Adrenal gland (tissue), 12 donors: ENCODE data around the gene GUCY1A1. TPM values are rescaled to one million over a fixed set of nuclear protein-coding genes. Genes with fewer than 3 reads are reported as not detected.

Source experiments
- DNase-seq, 7 donors: peaks; one replicate each; pipeline ENCODE4 v3.0.0-alpha.2; 2019 to 2020
- H3K27ac ChIP-seq, 5 donors: fragments of 200-600 bp; sonication (generic) in 4 of 5; 1 replicate in 3 of 5; 2 replicates in 2 of 5; pipeline versions ENCODE4 v1.5.1 to v1.8.0; 2016 to 2020; ENCODE audit warnings: mild to moderate bottlenecking in 1 of 5
- H3K27me3 ChIP-seq: fragments of 200-600 bp; 2 replicates; pipeline ENCODE4 v1.8.0; 2021
- H3K36me3 ChIP-seq, 2 donors: fragments of 200-600 bp; replicated peaks in 1 of 2; 1 replicate in 1 of 2; 2 replicates in 1 of 2; pipeline versions ENCODE4 v1.5.1 to v1.8.0; 2018 to 2022
- H3K4me1 ChIP-seq, 2 donors: fragments of 200-600 bp; replicated peaks in 1 of 2; 1 replicate in 1 of 2; 2 replicates in 1 of 2; pipeline versions ENCODE4 v1.5.1 to v1.8.0; 2018 to 2021
- H3K4me3 ChIP-seq, 4 donors: fragments of 200-600 bp; sonication (generic) in 3 of 4; one replicate each; pipeline ENCODE4 v1.5.1; 2016 to 2018
- H3K9me3 ChIP-seq, 3 donors: fragments of 200-600 bp; sonication (generic) in 1 of 3; replicated peaks in 1 of 3; 1 replicate in 2 of 3; 2 replicates in 1 of 3; pipeline versions ENCODE4 v1.5.1 to v1.8.0; 2016 to 2021
- POLR2A ChIP-seq, 2 donors: fragments of 450-650 bp; IDR thresholded peaks; one replicate each; pipeline ENCODE4 v1.6.1; 2017; ENCODE audit warnings: antibody characterized with exemption in 2 of 2, mild to moderate bottlenecking in 2 of 2, moderate library complexity in 1 of 2
- WGBS, 4 donors: extraction: QIAGEN DNeasy Blood & Tissue Kit in 2 of 4; methylation state at CpG; one replicate each; pipeline versions ENCODE4 v1.1.5 to v1.1.7; 2013 to 2017; 5-methylcytosine and 5-hydroxymethylcytosine counted together
- intact Hi-C, 2 donors: fragments of 100-400 bp; cut with DNase I; formaldehyde crosslinking; loops; one replicate each; pipeline versions ENCODE4 v1.14.1 to v1.15.0; 2022 to 2023
- polyA plus RNA-seq, 3 donors: library from polyadenylated mRNA; stranded (reverse); fragments of 200-250 nt in 2 of 3; fragments of 350-450 nt in 1 of 3; fragmentation: Illumina TruSeq in 1 of 3; extraction: RNeasy Lipid Tissue Mini Kit (QIAGEN cat#74804) in 1 of 3; gene quantifications; one replicate each; pipeline ENCODE4 v1.2.3, GENCODE V29; 2013 to 2014
- total RNA-seq, 9 donors: library from RNA; depleted of rRNA in 4 of 9; stranded (reverse); fragments of >200 nt in 4 of 9; fragments of 120-200 nt in 1 of 9; fragmentation: NEBNext Ultra II Directional in 1 of 9; extraction: Animal tissue kit (Norgen Biotek cat#: 25700) in 1 of 9; gene quantifications; one replicate each; pipeline versions ENCODE4 v1.1.0 to v1.2.4, GENCODE V29; 2013 to 2023
- TF ChIP-seq, protein P1 (sequence below), 6 experiments: fragments of 450-650 bp in 4 of 6; fragments of 200-600 bp in 2 of 6; sonication (generic) in 1 of 6; IDR thresholded peaks; 1 replicate in 5 of 6; 2 replicates in 1 of 6; pipeline versions ENCODE4 v1.5.1 to v1.8.0; 2016 to 2021; ENCODE audit warnings: antibody characterized with exemption in 6 of 6, mild to moderate bottlenecking in 2 of 6, moderate library complexity in 1 of 6
- donor health status: healthy with polysubstance abuse.
- donor health status: Bipolar disorder and iron deficiency.
- donor health status: DM: yes; HTN: yes; CAD: no.
- donor health status: DM: no; HTN: no; CAD: no.
- donor health status: DM: no; HTN: no; CAD: no.
- donor health status: DM: yes; HTN: yes; CAD: no.

Gene GUCY1A1
- total and polyA plus RNA-seq, 12 donors: 2.3 to 17.1 (median 10.3) TPM

GRCh38 chr4:155706147-155706546, 39.5 kb downstream of the GUCY1A1 start:
- WGBS, 4 donors: 21 to 27% (median 23%) methylated on average over 2 of the region's 2 CpGs
- Histone ChIP-seq H3K27ac (no peak overlapping the region), H3K4me1 (no peaks in the 10 kb centered on the region), H3K36me3 (no peaks in the 10 kb centered on the region), H3K4me3 (no peak overlapping the region), H3K9me3 (no peaks in the 10 kb centered on the region), H3K27me3 (no peaks in the 10 kb centered on the region)
- DNase-seq: no peak
- intact Hi-C loops: no loop called here
- TF ChIP-seq, protein P1, sequence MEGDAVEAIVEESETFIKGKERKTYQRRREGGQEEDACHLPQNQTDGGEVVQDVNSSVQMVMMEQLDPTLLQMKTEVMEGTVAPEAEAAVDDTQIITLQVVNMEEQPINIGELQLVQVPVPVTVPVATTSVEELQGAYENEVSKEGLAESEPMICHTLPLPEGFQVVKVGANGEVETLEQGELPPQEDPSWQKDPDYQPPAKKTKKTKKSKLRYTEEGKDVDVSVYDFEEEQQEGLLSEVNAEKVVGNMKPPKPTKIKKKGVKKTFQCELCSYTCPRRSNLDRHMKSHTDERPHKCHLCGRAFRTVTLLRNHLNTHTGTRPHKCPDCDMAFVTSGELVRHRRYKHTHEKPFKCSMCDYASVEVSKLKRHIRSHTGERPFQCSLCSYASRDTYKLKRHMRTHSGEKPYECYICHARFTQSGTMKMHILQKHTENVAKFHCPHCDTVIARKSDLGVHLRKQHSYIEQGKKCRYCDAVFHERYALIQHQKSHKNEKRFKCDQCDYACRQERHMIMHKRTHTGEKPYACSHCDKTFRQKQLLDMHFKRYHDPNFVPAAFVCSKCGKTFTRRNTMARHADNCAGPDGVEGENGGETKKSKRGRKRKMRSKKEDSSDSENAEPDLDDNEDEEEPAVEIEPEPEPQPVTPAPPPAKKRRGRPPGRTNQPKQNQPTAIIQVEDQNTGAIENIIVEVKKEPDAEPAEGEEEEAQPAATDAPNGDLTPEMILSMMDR (IDR thresholded peaks at IDR 0.05): no peak
- no peak for TF ChIP-seq POLR2A (IDR thresholded peaks at IDR 0.05)

DNA sequence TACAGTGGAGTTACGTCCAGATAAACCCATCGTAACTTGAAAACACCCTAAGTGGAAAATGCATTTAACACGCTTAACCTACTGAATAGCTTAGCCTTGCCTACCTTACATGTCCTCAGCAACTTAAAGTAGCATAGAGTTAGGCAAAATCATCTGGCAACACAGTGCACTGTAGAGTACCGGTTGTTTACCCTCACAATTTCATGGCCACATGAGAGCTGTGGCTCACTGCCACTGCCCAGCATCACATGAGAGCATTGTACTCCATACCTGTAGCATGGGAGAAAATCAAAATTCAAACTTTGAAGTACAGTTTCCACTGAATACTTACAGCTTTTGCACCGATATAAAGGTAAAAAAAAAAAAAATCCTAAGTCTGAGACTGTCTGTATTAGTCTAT, 40.6 kb downstream of the GUCY1A1 start:
- intact Hi-C loops: no loop called here
- Histone ChIP-seq H3K27me3 (no peaks in the 10 kb centered on the region), H3K4me3 (no peak overlapping the region), H3K9me3 (no peaks in the 10 kb centered on the region), H3K36me3 (no peaks in the 10 kb centered on the region), H3K4me1 (no peaks in the 10 kb centered on the region), H3K27ac (no peak overlapping the region)
- no peak for DNase-seq
- WGBS, 4 donors: 58 to 80% (median 66%) methylated on average over 5 of the region's 5 CpGs
- TF ChIP-seq, protein P1 (IDR thresholded peaks at IDR 0.05): no peak
- TF ChIP-seq POLR2A (IDR thresholded peaks at IDR 0.05): no peak

GRCh38 chr4:155708782-155709181, 42.1 kb downstream of the GUCY1A1 start:
- WGBS, 4 donors: 63 to 74% (median 67%) methylated on average over 1 of the region's 1 CpG
- H3K9me3 ChIP-seq: no peaks in the 10 kb centered on the region
- no peaks in the 10 kb centered on the region for H3K27me3 ChIP-seq
- H3K27ac ChIP-seq: no peak overlapping the region
- intact Hi-C loops: no loop called here
- DNase-seq: no peak
- no peak overlapping the region for H3K4me3 ChIP-seq
- H3K36me3 ChIP-seq: no peaks in the 10 kb centered on the region
- no peak for TF ChIP-seq POLR2A (IDR thresholded peaks at IDR 0.05)
- TF ChIP-seq, protein P1 (IDR thresholded peaks at IDR 0.05): no peak
- H3K4me1 ChIP-seq: no peaks in the 10 kb centered on the region

DNA sequence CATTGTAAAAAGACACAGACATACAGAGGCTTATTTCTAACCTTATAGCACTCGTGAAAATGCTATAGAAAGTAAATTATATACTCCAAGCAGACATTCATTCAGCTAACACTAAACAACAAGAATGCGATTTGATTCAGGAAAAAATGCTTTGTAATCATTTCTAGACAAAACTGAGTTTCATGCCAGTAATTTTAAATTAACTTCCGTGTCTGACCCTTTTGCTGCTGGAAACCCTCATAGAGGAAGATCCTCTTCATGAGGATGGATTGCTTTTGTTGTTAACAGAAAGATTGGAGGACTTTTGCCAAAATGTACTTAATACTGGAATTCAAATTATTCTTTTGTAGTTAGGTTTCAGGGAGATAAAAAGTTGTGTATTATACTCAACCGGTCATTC, 43.3 kb downstream of the GUCY1A1 start:
- no peak for TF ChIP-seq POLR2A (IDR thresholded peaks at IDR 0.05)
- TF ChIP-seq, protein P1 (IDR thresholded peaks at IDR 0.05): no peak
- no peak overlapping the region for H3K27ac ChIP-seq
- no peaks in the 10 kb centered on the region for H3K9me3 ChIP-seq
- H3K27me3 ChIP-seq: no peaks in the 10 kb centered on the region
- H3K4me3 ChIP-seq: no peak overlapping the region
- H3K36me3 ChIP-seq: no peaks in the 10 kb centered on the region
- intact Hi-C loops: no loop called here
- DNase-seq: no peak
- H3K4me1 ChIP-seq: no peaks in the 10 kb centered on the region
- 37 to 63% (median 52%) methylated on average over 4 of the region's 4 CpGs for WGBS, 4 donors
